Measurements from ENCODE around the gene ITGA3. TPM values are rescaled to one million over a fixed set of nuclear protein-coding genes. Genes with fewer than 3 reads are reported as not detected.

ITGA3 gene
- total RNA-seq, 1 donor from 2014 or later: 50.8 TPM

DNA sequence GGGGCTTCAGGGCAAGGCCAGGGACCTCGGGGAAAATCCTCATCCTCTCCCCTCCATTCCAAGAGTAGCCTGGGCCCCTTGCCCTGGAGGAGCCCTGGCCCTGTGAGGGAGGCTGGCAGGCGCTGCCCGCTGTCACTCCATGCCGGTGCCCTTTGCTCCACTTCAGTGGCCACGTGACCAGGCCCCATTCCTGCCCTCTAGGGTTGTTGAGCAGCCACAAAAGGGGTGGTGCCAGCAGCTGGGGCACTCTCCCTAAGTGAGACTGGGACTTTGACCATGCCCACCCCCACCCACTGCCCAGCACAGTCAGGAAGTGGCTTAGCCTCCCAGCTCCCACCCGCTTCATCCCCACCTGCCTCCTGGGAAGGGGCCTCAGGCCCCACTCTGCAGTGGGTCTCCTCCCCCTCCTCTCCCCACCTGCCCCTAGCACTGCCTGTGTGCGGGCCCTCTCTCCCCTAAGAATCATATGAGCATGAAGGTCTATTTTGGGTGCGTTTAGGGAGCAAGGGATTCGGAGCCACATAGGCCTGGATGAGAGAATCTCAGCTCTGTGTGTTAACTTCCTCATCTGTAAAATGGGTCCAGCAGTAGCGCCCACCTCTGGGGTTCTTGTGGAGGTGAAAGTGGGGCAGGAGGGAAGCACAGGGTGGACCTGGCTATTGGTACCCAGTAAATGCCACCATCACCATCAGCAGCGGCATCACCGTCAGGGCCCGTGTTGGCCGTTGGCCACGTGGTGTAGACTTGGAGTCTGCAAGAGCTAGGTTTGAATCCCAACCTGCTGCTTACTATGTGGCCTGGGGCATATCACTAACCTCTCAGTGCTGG lies 46.5 kb downstream of the ITGA3 start:
- Histone ChIP-seq H3K36me3 (peaks cover 0 to 16% of the 10 kb centered on the region in 2 donors), H3K4me1 (peaks cover 51% of the 10 kb centered on the region), H3K27me3 (no peaks in the 10 kb centered on the region), H3K9me3 (no peaks in the 10 kb centered on the region), H3K27ac (peak overlapping the region; percentile 87), H3K4me3 (peak overlapping the region in 1 of 2 donors; percentile 4)
- intact Hi-C loops (cut with DNase I): no loop called here
- TF ChIP-seq POLR2A (IDR thresholded peaks at IDR 0.05) (no peak), CTCF (IDR thresholded peaks at IDR 0.05) (no peak), POLR2AphosphoS5 (IDR thresholded peaks at IDR 0.05; ENCODE audit: insufficient read depth in 1 of 2, low read depth in 1 of 2) (no peak)
- no peak for DNase-seq (ENCODE audit: extremely low spot score in 2 of 2)

- Histone ChIP-seq H3K36me3 (peaks cover 0 to 23% of the 10 kb centered on the region in 2 donors), H3K4me1 (peaks cover 49% of the 10 kb centered on the region)
These were observed 47.3 kb downstream of the ITGA3 start for GRCh38 chr17:50103252-50103651.

GRCh38 chr17:50103941-50104340 lies 48.0 kb downstream of the ITGA3 start:
- DNase-seq (ENCODE audit: extremely low spot score in 2 of 2): no peak
- Histone ChIP-seq H3K36me3 (peaks cover 0 to 29% of the 10 kb centered on the region in 2 donors), H3K4me1 (peaks cover 49% of the 10 kb centered on the region), H3K27me3 (no peaks in the 10 kb centered on the region), H3K4me3 (no peak overlapping the region), H3K27ac (peak overlapping the region; percentile 87), H3K9me3 (no peaks in the 10 kb centered on the region)
- intact Hi-C loops (cut with DNase I): no loop called here
- TF ChIP-seq CTCF (IDR thresholded peaks at IDR 0.05) (no peak), POLR2A (IDR thresholded peaks at IDR 0.05) (no peak), POLR2AphosphoS5 (IDR thresholded peaks at IDR 0.05; ENCODE audit: insufficient read depth in 1 of 2, low read depth in 1 of 2) (no peak)

More at GRCh38 chr17:50103252-50103651, 47.3 kb downstream of the ITGA3 start:
- Histone ChIP-seq H3K4me3 (no peak overlapping the region), H3K27ac (peak overlapping the region; percentile 87), H3K9me3 (no peaks in the 10 kb centered on the region), H3K27me3 (no peaks in the 10 kb centered on the region)
- TF ChIP-seq CTCF (IDR thresholded peaks at IDR 0.05): no peak
- TF ChIP-seq POLR2A (IDR thresholded peaks at IDR 0.05): no peak
- TF ChIP-seq POLR2AphosphoS5 (IDR thresholded peaks at IDR 0.05; ENCODE audit: insufficient read depth in 1 of 2, low read depth in 1 of 2): no peak
- intact Hi-C loops (cut with DNase I): no loop called here
- DNase-seq (ENCODE audit: extremely low spot score in 2 of 2): no peak

- DNase-seq (ENCODE audit: extremely low spot score in 2 of 2): no peak
- TF ChIP-seq POLR2AphosphoS5 (IDR thresholded peaks at IDR 0.05; ENCODE audit: insufficient read depth in 1 of 2, low read depth in 1 of 2) (no peak), CTCF (IDR thresholded peaks at IDR 0.05) (no peak), POLR2A (IDR thresholded peaks at IDR 0.05) (no peak)
- H3K4me1 ChIP-seq: peaks cover 32% of the 10 kb centered on the region
- H3K4me3 ChIP-seq: no peak overlapping the region
- intact Hi-C loops (cut with DNase I): no loop called here
- no peaks in the 10 kb centered on the region for H3K27me3 ChIP-seq
- no peaks in the 10 kb centered on the region for H3K9me3 ChIP-seq
- peaks cover 0 to 45% of the 10 kb centered on the region in 2 donors for H3K36me3 ChIP-seq
- no peak overlapping the region for H3K27ac ChIP-seq
These were observed 49.9 kb downstream of the ITGA3 start for GRCh38 chr17:50105811-50106210.
